ENCODE measurements around the gene LUM. TPM values are rescaled to one million over a fixed set of nuclear protein-coding genes. Genes with fewer than 3 reads are reported as not detected.
A peak's percentile ranks its signal among the peaks of the same experiment; 100 is the strongest.

The LUM gene
- not detected in 2 replicates for total RNA-seq (2021)
- long read RNA-seq, result 0 reads

GRCh38 chr12:91111366-91112325, at the start of gene LUM:
Gene LUM, minus strand, starts transcription at chr12:91111494. Its CDS starts 2,515 bp downstream, at chr12:91108979.
- Histone ChIP-seq H4K5ac (ENCODE audit: insufficient read length, low read depth, low read length) (no peak within 1 kb of the TSS), H4K91ac (ENCODE audit: insufficient read length, low read depth, low read length) (no peak within 1 kb of the TSS), H3K56ac (ENCODE audit: insufficient read length, low read depth, low read length) (no peak within 1 kb of the TSS), H3T11ph (ENCODE audit: low read length) (no peak within 1 kb of the TSS), H3K14ac (ENCODE audit: insufficient read depth, low read length) (no peak within 1 kb of the TSS), H3K23ac (ENCODE audit: insufficient read length, low read depth, low read length) (no peak within 1 kb of the TSS), H3K9me3 (ENCODE audit: control insufficient read depth, low read depth, low read length) (no peaks in the 10 kb centered on the region), H3K4ac (ENCODE audit: low read depth, low read length) (no peak within 1 kb of the TSS), H3K9ac (ENCODE audit: extremely low read depth, insufficient read length, low read length) (no peak within 1 kb of the TSS), H3K4me2 (ENCODE audit: insufficient read depth, insufficient read length, low read length) (no peak within 1 kb of the TSS), H4K20me1 (ENCODE audit: control insufficient read depth, insufficient read depth, insufficient read length) (no peaks in the 10 kb centered on the region), H2BK120ac (ENCODE audit: low read depth, low read length, poor library complexity, severe bottlenecking) (no peak within 1 kb of the TSS), H2BK5ac (ENCODE audit: insufficient read length, low read length) (no peak within 1 kb of the TSS), H3K27ac (ENCODE audit: insufficient read length, low read depth, low read length) (no peak within 1 kb of the TSS), H3K27me3 (ENCODE audit: insufficient read depth, low read length) (no peaks in the 10 kb centered on the region), H3K79me1 (ENCODE audit: insufficient read depth, low read depth, low read length, poor library complexity, severe bottlenecking) (no peaks in the 10 kb centered on the region), H3K4me1 (ENCODE audit: insufficient read depth, low read length) (no peaks in the 10 kb centered on the region), H3K23me2 (ENCODE audit: insufficient read length, low read depth, low read length, poor library complexity, severe bottlenecking) (no peaks in the 10 kb centered on the region), H3K79me2 (ENCODE audit: insufficient read depth, low read length) (no peaks in the 10 kb centered on the region), H2BK12ac (ENCODE audit: insufficient read length, low read depth, low read length) (no peak within 1 kb of the TSS), H4K8ac (replicated peaks; ENCODE audit: insufficient read length, low read depth, low read length) (no peak within 1 kb of the TSS), H2BK20ac (ENCODE audit: low read depth, low read length, poor library complexity, severe bottlenecking) (no peak within 1 kb of the TSS), H3K18ac (ENCODE audit: insufficient read length, low read depth, low read length) (no peak within 1 kb of the TSS), H2BK15ac (ENCODE audit: low read depth, low read length) (no peak within 1 kb of the TSS), H2AFZ (ENCODE audit: low read length) (no peak within 1 kb of the TSS), H2AK5ac (ENCODE audit: insufficient read length, low read length) (no peak within 1 kb of the TSS)
- no peak for TF ChIP-seq CTCF (conservative IDR thresholded peaks at IDR 0.05)
- no peaks in the 10 kb centered on the region for H3K36me3 Mint-ChIP-seq (ENCODE audit: insufficient read depth in 1 of 3, low read depth in 3 of 3)
- WGBS (ENCODE audit: extremely low coverage, insufficient read length, low lambda C conversion rate), result no CpG with 5 or more reads among the region's 7 CpGs
- no peak within 1 kb of the TSS for H3K4me3 Mint-ChIP-seq
- H3K9me3 Mint-ChIP-seq, result no peaks in the 10 kb centered on the region; a peak in 1 of 5 replicates
- peaks cover 2 to 5% of the 10 kb centered on the region in 2 experiments for H3K4me1 Mint-ChIP-seq
- H3K27me3 Mint-ChIP-seq (ENCODE audit: low read depth), result peaks cover 2% of the 10 kb centered on the region; the same call in 1 of the 2 replicates
- DNase-seq, result no peak
- peak within 1 kb of the TSS in 1 of 3 experiments; percentile 11; a peak in 1 of 7 replicates for H3K27ac Mint-ChIP-seq

Data from H9 (cell line).